PFSK-1 (cell line): ENCODE results near the gene LENG8.

Source experiments
- FOXP2 ChIP-seq: optimal IDR thresholded peaks from 2 replicates; pipeline ENCODE3; 2011; ENCODE audit warnings: borderline replicate concordance, control low read depth, inconsistent platforms; ENCODE audit not compliant: insufficient read depth; ENCODE audit errors: extremely low read length, extremely low read depth
- POLR2AphosphoS5 ChIP-seq: IDR thresholded peaks from 2 replicates; pipeline ENCODE4 v1.6.1; 2012; ENCODE audit warnings: low read depth, mild to moderate bottlenecking, control low read depth, low read length, moderate library complexity
- REST ChIP-seq, 2 experiments: IDR thresholded peaks; 2 replicates each; pipeline versions ENCODE4 v1.6.1 to v1.8.0; 2011 to 2012; ENCODE audit warnings: low read depth in 2 of 2, low read length in 2 of 2, control low read depth in 1 of 2, inconsistent platforms in 1 of 2, mild to moderate bottlenecking in 1 of 2, moderate library complexity in 1 of 2; ENCODE audit not compliant: insufficient read depth in 1 of 2
- SIN3A ChIP-seq: IDR thresholded peaks from 2 replicates; pipeline ENCODE4 v1.6.1; 2012; ENCODE audit warnings: mild to moderate bottlenecking, low read length, moderate library complexity, borderline replicate concordance; ENCODE audit not compliant: insufficient read depth
- TAF1 ChIP-seq: IDR thresholded peaks from 2 replicates; pipeline ENCODE4 v1.6.1; 2012; ENCODE audit warnings: low read length, control low read depth, borderline replicate concordance; ENCODE audit not compliant: insufficient read depth

LENG8 gene

GRCh38 chr19:54451331-54451871, 2.4 kb downstream of the LENG8 start:
- no peak for TF ChIP-seq REST (IDR thresholded peaks at IDR 0.05; ENCODE audit: insufficient read depth in 1 of 2, low read depth in 2 of 2, low read length in 2 of 2)
- TF ChIP-seq POLR2AphosphoS5: no peak
- no peak for TF ChIP-seq FOXP2
- no peak for TF ChIP-seq SIN3A
- TF ChIP-seq TAF1: no peak

DNA sequence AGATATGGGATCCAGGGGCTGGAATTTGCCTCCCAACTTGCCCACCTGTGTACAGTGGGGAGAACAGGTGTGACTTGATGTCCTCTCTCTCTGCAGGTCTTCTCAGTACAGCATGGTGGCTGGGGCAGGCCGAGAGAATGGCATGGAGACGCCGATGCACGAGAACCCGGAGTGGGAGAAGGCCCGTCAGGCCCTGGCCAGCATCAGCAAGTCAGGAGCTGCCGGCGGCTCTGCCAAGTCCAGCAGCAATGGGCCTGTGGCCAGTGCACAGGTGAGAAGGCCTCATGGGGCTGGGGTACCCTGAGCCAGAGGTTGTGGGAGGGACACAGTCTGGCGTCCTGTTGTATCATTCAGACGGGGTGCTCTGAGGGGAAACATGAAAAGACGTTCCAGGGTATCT, 3.0 kb downstream of the LENG8 start:
- TF ChIP-seq SIN3A (no peak), REST (IDR thresholded peaks at IDR 0.05; ENCODE audit: insufficient read depth in 1 of 2, low read depth in 2 of 2, low read length in 2 of 2) (no peak), POLR2AphosphoS5 (no peak)

DNA sequence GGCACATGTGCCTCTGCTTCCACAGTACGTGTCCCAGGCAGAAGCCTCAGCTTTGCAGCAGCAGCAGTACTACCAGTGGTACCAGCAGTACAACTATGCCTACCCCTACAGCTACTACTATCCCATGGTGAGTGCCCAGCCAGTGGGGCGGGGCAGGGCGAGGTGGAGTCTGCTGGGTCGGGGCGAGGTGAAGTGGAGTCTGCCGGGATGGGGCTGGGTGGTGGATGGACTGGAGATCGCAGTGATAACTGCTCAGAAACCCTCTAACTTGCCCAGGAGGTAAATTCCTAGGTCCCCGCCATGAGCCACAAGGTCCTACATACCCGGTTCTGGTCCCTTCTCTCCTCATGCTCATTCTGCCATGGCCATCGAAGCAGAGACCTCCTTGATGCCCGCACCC, 3.6 kb downstream of the LENG8 start:
- no peak for TF ChIP-seq REST (IDR thresholded peaks at IDR 0.05; ENCODE audit: insufficient read depth in 1 of 2, low read depth in 2 of 2, low read length in 2 of 2)
- TF ChIP-seq FOXP2: no peak
- no peak for TF ChIP-seq TAF1
- TF ChIP-seq SIN3A: no peak
- no peak for TF ChIP-seq POLR2AphosphoS5

DNA sequence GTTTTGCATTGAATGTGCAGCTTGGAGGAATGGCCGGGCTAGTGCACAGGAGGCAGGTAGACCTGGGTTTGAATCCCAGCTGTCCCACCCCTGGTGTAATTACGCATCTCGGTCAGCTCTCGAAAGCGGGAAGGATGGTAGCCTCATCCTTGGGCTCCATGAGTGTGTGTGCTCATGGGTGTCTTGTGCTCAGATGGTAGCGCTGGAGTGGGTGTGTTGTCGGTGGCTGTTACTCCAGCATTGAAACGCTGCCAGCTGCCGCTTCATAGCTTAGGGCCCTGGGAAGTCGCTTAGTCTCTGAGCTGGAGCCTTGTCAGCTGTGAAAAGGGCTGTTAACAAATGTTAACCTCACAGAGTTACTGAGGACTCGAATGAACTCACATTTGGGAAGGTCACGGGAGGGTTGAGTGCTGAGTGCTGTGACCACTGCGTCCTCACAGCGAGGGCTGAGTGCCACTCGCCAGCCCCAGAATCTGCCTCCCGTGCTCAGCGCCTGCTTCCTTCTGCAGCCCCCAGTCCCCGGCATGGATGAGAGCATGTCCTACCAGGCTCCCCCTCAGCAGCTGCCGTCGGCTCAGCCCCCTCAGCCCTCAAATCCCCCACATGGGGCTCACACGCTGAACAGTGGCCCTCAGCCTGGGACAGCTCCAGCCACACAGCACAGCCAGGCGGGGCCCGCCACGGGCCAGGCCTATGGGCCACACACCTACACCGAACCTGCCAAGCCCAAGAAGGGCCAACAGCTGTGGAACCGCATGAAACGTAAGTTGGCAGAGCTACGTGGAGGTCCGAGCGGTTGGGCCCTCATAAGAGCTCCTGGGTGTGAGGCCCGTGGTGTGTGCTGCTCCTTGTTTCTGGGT, 5.2 kb downstream of the LENG8 start:
- TF ChIP-seq FOXP2: no peak
- TF ChIP-seq SIN3A: no peak
- no peak for TF ChIP-seq POLR2AphosphoS5
- TF ChIP-seq REST (IDR thresholded peaks at IDR 0.05; ENCODE audit: insufficient read depth in 1 of 2, low read depth in 2 of 2, low read length in 2 of 2): no peak
- TF ChIP-seq TAF1: no peak
